KOPT-K1 (cell line): ENCODE data around the gene WNT7A.

Experiments used
- H3K27ac ChIP-seq: fragments of 200-600 bp; sonication (generic); 2 replicates; pipeline ENCODE4 v1.5.1; 2016; ENCODE audit warnings: antibody characterized with exemption, mild to moderate bottlenecking, low read depth, low read length; ENCODE audit not compliant: poor library complexity, severe bottlenecking
- H3K36me3 ChIP-seq: fragments of 200-600 bp; sonication (generic); 2 replicates; pipeline ENCODE4 v1.5.1; 2017; ENCODE audit warnings: antibody characterized with exemption, mild to moderate bottlenecking, low read length, moderate library complexity; ENCODE audit not compliant: insufficient read depth
- H3K9me3 ChIP-seq: fragments of 200-600 bp; sonication (generic); 2 replicates; pipeline ENCODE4 v1.5.1; 2017; ENCODE audit warnings: antibody characterized with exemption, low read length, mild to moderate bottlenecking; ENCODE audit not compliant: insufficient read depth, poor library complexity, severe bottlenecking

WNT7A gene

DNA sequence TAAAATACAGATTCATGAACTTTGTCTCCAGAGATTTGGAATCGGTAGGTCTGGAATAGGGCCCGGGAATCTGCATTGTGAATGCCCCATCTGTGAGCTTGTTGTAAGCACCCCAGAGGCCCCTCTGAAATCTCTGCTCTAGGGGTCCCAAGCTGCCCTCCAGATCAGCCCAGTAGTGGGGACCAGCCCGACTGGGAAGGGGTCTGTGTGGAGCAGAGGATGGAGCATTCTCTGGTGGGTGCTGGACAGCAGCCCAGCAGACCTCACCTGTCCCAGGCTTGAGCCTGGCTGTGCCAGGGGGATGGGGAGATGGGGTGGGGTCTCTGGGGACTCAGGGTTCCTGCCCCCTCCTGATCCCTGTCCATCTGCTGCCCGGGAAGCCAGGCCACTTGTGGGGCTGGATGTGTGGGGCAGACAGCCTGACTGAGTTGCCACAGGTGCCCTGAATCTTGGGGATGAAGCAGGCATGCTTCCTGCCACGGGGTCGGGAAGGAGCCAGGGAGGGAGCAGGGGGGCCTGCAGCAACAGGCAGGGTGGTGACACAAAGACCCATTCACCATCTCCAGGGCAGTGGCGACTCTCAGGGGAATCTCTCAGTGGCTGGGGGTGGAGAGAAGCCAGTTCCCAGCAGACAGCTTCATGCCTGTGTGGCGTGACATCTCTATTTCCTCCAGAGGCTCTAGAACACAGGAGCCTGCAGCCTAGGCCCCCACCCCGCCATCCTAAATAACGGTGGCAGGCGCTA, 99.3 kb downstream of the WNT7A start:
- no peak overlapping the region for H3K27ac ChIP-seq
- no peaks in the 10 kb centered on the region for H3K9me3 ChIP-seq
- no peaks in the 10 kb centered on the region for H3K36me3 ChIP-seq

DNA sequence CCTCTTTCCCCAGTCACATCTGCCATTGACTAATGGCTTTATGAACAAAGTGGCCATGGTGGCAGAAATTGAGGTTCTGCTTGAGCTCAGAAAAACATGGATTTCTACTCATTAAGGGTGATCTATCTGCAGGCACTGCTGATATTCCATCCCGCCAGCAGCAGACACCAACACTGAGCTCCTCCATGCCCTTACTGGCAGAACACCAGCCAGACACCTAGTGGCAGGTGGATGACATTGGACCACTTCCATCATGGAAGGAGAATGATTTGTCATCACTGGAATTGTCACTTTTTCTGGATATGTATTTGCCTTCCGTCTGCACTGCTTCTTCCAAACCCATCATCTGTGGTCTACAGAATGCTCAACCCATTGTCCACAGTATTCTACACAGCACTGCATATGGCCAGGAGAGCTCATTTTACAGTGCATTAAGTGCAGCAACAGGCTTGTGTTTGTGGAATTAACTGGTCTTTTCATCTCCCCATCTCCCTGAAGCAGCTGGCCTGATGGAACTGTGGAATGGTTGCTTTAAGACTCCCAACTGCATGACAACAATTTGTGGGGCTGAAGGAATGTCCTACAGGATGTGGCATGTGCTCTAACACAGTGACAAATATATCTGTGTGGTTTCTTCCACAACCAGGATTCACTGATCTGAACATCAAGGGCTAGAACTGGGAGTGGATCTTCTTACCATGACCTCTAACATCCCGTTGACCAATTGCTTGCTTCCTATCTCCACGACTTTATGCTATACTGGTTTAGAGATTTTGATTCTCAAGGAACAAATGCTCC, 103.4 kb downstream of the WNT7A start:
- H3K27ac ChIP-seq: no peak overlapping the region
- no peaks in the 10 kb centered on the region for H3K9me3 ChIP-seq
- H3K36me3 ChIP-seq: no peaks in the 10 kb centered on the region

DNA sequence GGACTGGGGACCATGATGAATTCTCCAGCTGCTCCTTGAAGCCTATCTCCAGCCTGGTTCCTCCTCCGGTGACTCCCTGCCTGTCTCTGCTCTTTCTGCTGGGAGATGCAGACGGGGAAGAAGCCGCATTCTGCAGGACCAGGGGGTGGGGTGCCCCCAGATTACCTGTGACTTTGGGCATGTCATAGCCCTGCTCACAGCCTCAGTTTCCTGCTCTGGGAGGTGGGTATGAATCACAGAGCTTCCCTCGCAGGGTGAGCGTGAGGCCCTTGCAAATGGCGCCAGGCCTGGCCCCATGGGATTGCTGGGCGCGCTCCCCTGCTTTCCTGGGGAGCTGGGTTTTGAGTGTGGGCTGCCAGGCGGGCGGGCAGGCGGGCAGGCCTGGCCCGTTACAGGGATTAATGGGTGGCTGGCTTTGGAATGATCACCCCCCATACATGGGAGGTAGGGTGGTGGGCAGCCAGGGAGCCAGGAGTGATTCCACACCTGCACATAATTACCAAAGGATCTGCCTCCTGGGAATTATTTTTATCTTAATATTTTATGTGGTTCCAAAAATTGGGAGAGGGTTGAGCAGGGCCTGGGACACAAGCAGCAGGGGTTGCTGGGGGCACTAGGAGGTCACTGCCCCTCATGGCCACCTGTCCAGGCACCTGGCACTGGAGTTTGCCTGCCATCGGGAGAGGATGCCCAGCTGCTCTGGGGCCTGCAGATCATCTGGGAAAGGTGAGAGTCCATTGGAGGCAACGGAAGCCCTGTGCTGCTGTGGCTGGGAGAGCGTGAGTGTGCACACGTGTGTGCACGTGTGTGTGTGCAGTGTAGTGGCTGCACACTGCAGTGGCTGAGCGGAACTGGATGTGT, 106.8 kb downstream of the WNT7A start:
- H3K9me3 ChIP-seq: no peaks in the 10 kb centered on the region
- no peaks in the 10 kb centered on the region for H3K36me3 ChIP-seq
- no peak overlapping the region for H3K27ac ChIP-seq

DNA sequence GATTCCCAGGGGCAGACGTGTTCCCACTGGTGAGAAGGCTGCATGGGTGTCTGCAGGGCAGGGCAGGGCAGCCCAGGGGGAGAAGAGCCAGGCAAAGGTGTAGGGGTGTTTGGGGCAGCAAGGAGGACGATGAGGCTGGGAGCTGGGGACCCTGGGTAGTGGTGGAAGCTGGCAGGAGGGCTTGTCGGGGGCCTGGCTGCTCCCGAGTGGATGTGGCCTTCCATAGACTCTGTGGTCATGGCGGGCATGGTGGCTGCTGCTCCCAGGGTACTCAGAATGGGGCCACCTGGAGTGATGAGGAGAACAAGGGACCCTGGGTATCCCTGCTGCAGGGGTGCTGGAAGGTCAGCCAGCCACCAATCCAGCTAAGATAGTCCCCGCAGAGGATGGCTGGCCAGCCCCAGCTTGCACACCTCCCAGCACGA, 107.5 kb downstream of the WNT7A start:
- Histone ChIP-seq H3K27ac (no peak overlapping the region), H3K36me3 (no peaks in the 10 kb centered on the region), H3K9me3 (no peaks in the 10 kb centered on the region)

DNA sequence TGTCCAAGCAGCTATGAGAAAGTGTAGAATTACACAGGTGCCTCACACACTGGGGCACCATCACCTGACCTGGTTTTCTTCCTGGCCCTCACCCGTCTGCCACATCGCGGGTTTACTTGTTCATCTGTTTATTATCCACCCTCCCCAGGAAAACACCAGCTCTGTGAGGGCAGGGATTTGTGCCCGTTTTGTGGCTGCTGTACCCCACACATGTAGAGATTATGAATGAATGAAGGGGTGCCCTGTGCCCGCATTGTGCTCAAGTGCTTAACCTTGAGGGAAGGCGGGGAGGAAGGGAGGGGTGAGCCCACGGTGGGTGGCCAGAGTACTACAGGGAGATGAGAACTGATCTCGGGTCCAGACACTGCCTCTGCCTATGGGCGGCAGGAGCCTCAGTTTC, 108.4 kb downstream of the WNT7A start:
- Histone ChIP-seq H3K36me3 (no peaks in the 10 kb centered on the region), H3K9me3 (no peaks in the 10 kb centered on the region), H3K27ac (no peak overlapping the region)

GRCh38 chr3:13770170-13771169, 109.4 kb downstream of the WNT7A start:
- H3K9me3 ChIP-seq: no peaks in the 10 kb centered on the region
- no peaks in the 10 kb centered on the region for H3K36me3 ChIP-seq
- H3K27ac ChIP-seq: no peak overlapping the region

- Histone ChIP-seq H3K27ac (no peak overlapping the region), H3K9me3 (no peaks in the 10 kb centered on the region), H3K36me3 (no peaks in the 10 kb centered on the region)
These were observed 110.4 kb downstream of the WNT7A start for GRCh38 chr3:13769422-13769821.

- no peaks in the 10 kb centered on the region for H3K9me3 ChIP-seq
- H3K36me3 ChIP-seq: no peaks in the 10 kb centered on the region
- H3K27ac ChIP-seq: no peak overlapping the region
These were observed 111.4 kb downstream of the WNT7A start for GRCh38 chr3:13768453-13768852.

GRCh38 chr3:13767896-13768295, 112.0 kb downstream of the WNT7A start:
- H3K27ac ChIP-seq: no peak overlapping the region
- peaks cover 4% of the 10 kb centered on the region for H3K9me3 ChIP-seq
- no peaks in the 10 kb centered on the region for H3K36me3 ChIP-seq

- Histone ChIP-seq H3K27ac (no peak overlapping the region), H3K36me3 (no peaks in the 10 kb centered on the region), H3K9me3 (peaks cover 12% of the 10 kb centered on the region)
These were observed 112.8 kb downstream of the WNT7A start for GRCh38 chr3:13767030-13767429.
